Tibial artery (tissue), 4 donors: Measurements from ENCODE around the gene GLOD4.
"Not testable (repeated sequence)": the region's sequence is repeated elsewhere in the genome, so short reads cannot be mapped to it uniquely, and the experiment has no call there.

Experiments
- DNase-seq, 2 donors: peaks; one replicate each; pipeline ENCODE4 v3.0.0-alpha.2; 2019
- H3K27ac ChIP-seq, 2 donors: fragments of 200-600 bp; sonication (generic) in 1 of 2; 1 replicate in 1 of 2; 2 replicates in 1 of 2; pipeline ENCODE4 v1.5.1; 2018 to 2019; ENCODE audit warnings: mild to moderate bottlenecking in 1 of 2
- H3K27me3 ChIP-seq, 2 donors: fragments of 200-600 bp; sonication (generic) in 1 of 2; one replicate each; pipeline versions ENCODE4 v1.5.1 to v1.6.0; 2016 to 2019
- H3K36me3 ChIP-seq, 3 donors: fragments of 200-600 bp; sonication (generic) in 2 of 3; one replicate each; pipeline ENCODE4 v1.5.1; 2016 to 2019; ENCODE audit warnings: mild to moderate bottlenecking in 2 of 3
- H3K4me1 ChIP-seq, 4 donors: fragments of 200-600 bp; sonication (generic) in 2 of 4; 1 replicate in 3 of 4; 2 replicates in 1 of 4; pipeline ENCODE4 v1.5.1; 2016 to 2019
- H3K4me3 ChIP-seq, 2 donors: fragments of 200-600 bp; sonication (generic) in 1 of 2; 1 replicate in 1 of 2; 2 replicates in 1 of 2; pipeline ENCODE4 v1.5.1; 2018 to 2019; ENCODE audit warnings: mild to moderate bottlenecking in 2 of 2
- H3K9me3 ChIP-seq, 3 donors: fragments of 200-600 bp; sonication (generic) in 1 of 3; one replicate each; pipeline ENCODE4 v1.5.1; 2016 to 2019
- intact Hi-C: fragments of 100-400 bp; cut with DNase I; formaldehyde crosslinking; loops from one replicate; pipeline ENCODE4 v1.15.0; 2023; ENCODE audit warnings: low total_unique reads
- TF ChIP-seq, protein P1 (sequence below), 2 experiments: fragments of 200-600 bp in 1 of 2; fragments of 450-650 bp in 1 of 2; IDR thresholded peaks; one replicate each; pipeline ENCODE4 v1.5.1; 2017 to 2019; ENCODE audit warnings: antibody characterized with exemption in 2 of 2, mild to moderate bottlenecking in 1 of 2, moderate library complexity in 1 of 2

The GLOD4 gene

DNA sequence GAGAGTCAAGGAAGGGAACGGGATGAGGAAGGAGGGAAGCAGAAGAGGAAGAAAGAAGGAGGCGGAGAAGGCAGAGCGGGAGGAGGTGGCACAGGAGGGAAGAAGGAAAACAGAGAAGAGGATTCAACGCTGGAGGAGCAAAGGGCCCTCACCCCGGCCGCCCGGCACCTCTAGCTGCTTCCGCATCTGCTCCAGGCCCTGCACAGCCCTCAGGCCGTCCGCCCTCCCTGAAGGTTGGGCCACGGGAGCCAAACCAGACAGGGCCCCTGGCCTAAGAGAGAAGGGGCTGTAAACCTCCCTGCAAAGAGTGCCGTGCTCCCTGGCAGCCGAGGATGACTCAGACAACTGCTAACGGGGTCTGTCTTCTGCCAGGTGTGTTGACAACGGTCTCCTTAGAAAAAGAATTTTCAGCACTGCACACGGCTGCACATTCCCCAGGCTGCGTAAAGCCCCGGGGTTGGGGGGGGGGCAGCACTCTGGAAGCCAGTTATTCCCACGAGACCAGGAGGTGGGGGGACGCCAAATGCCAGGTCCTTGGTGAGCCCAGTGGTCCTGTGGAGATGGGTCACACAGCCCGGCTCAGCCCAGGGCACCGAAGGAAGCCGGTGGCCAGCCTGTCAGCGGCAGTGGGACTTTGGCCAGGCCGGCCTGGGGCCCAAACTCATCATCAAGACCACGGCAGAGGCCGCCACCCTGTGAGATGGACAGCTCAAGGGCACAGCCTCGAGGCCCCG is 29.1 kb upstream of the GLOD4 start:
- DNase-seq: no peak
- H3K27ac ChIP-seq: no peak overlapping the region
- TF ChIP-seq, protein P1, sequence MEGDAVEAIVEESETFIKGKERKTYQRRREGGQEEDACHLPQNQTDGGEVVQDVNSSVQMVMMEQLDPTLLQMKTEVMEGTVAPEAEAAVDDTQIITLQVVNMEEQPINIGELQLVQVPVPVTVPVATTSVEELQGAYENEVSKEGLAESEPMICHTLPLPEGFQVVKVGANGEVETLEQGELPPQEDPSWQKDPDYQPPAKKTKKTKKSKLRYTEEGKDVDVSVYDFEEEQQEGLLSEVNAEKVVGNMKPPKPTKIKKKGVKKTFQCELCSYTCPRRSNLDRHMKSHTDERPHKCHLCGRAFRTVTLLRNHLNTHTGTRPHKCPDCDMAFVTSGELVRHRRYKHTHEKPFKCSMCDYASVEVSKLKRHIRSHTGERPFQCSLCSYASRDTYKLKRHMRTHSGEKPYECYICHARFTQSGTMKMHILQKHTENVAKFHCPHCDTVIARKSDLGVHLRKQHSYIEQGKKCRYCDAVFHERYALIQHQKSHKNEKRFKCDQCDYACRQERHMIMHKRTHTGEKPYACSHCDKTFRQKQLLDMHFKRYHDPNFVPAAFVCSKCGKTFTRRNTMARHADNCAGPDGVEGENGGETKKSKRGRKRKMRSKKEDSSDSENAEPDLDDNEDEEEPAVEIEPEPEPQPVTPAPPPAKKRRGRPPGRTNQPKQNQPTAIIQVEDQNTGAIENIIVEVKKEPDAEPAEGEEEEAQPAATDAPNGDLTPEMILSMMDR (IDR thresholded peaks at IDR 0.05): no peak
- H3K9me3 ChIP-seq: no peaks in the 10 kb centered on the region
- no peaks in the 10 kb centered on the region for H3K4me1 ChIP-seq
- no peaks in the 10 kb centered on the region for H3K27me3 ChIP-seq
- H3K4me3 ChIP-seq: no peak overlapping the region
- H3K36me3 ChIP-seq: peaks cover 0 to 35% (median 6%) of the 10 kb centered on the region in 3 donors
- intact Hi-C loops: no loop called here

DNA sequence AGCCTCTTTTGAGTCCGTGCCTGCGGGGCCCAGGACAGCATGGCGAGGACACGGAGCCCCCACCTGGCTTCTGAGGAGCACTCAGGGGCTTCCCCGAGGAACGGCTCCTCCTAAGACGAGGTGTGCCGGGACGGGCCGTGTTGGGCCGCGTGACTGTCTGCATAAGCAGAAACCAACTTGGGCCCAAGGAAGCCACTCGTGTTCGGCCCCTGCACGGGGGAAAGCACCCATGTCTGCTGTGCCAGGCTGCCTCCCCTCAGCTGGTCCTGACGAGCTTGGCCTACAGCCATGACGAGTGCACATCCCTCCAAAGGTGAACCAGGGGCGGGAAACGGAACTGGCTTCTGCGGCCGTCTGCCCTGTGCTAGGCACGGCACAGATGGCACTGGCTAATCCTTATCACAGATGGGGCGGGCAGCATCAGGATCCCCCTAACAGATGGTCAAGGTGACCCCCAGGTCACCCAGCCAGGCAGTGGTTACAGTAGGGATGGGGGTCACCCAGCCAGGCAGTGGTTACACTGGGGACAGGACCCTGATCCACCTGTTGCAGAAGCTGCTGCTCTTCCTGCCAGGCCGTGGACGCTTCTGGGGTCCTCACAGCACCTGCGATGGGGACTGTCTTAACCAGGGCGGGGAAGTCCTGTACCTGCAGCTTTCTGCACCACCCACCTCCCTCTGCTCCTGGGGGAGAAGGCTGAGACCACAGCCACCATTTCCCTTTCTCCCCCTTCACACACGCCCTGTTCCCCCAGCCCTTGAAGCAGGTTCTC is 25.6 kb upstream of the GLOD4 start:
- no peak overlapping the region for H3K4me3 ChIP-seq
- intact Hi-C loops: no loop called here
- no peaks in the 10 kb centered on the region for H3K27me3 ChIP-seq
- no peak overlapping the region for H3K27ac ChIP-seq
- peaks cover 0 to 16% (median 7%) of the 10 kb centered on the region in 3 donors for H3K36me3 ChIP-seq
- TF ChIP-seq, protein P1 (IDR thresholded peaks at IDR 0.05): no peak
- no peak for DNase-seq
- H3K9me3 ChIP-seq: no peaks in the 10 kb centered on the region
- H3K4me1 ChIP-seq: no peaks in the 10 kb centered on the region

GRCh38 chr17:806781-807522 is 24.9 kb upstream of the GLOD4 start:
- DNase-seq: no peak
- intact Hi-C loops: no loop called here

GRCh38 chr17:806346-806745 is 24.3 kb upstream of the GLOD4 start:
- Histone ChIP-seq H3K27ac (no peak overlapping the region), H3K9me3 (no peaks in the 10 kb centered on the region)

More at GRCh38 chr17:806781-807522, 24.9 kb upstream of the GLOD4 start:
- TF ChIP-seq, protein P1 (IDR thresholded peaks at IDR 0.05): no peak
- Histone ChIP-seq H3K27ac (no peak overlapping the region), H3K36me3 (peaks cover 0 to 21% (median 7%) of the 10 kb centered on the region in 3 donors), H3K4me3 (no peak overlapping the region), H3K4me1 (peaks cover 0 to 7% (median 2%) of the 10 kb centered on the region in 4 donors), H3K9me3 (no peaks in the 10 kb centered on the region), H3K27me3 (no peaks in the 10 kb centered on the region)

GRCh38 chr17:805886-806285 is 23.8 kb upstream of the GLOD4 start:
- Histone ChIP-seq H3K4me1 (peaks cover 0 to 17% (median 4%) of the 10 kb centered on the region in 4 donors), H3K36me3 (peaks cover 0 to 20% (median 7%) of the 10 kb centered on the region in 3 donors)
- intact Hi-C loops, H3K27ac ChIP-seq, H3K9me3 ChIP-seq, H3K27me3 ChIP-seq, H3K4me3 ChIP-seq, DNase-seq: not testable (repeated sequence)

More at GRCh38 chr17:806346-806745, 24.3 kb upstream of the GLOD4 start:
- no peak overlapping the region for H3K4me3 ChIP-seq
- intact Hi-C loops: no loop called here
- peaks cover 0 to 13% (median 4%) of the 10 kb centered on the region in 4 donors for H3K4me1 ChIP-seq
- TF ChIP-seq, protein P1 (IDR thresholded peaks at IDR 0.05): no peak
- no peak for DNase-seq
- H3K36me3 ChIP-seq: peaks cover 0 to 21% (median 7%) of the 10 kb centered on the region in 3 donors
- no peaks in the 10 kb centered on the region for H3K27me3 ChIP-seq
